ENCODE data around the gene SEMA3E. TPM values are rescaled to one million over a fixed set of nuclear protein-coding genes. Genes with fewer than 3 reads are reported as not detected.
A peak's percentile ranks its signal among the peaks of the same experiment; 100 is the strongest.

SEMA3E gene
- total and polyA plus RNA-seq, 10 of the 15 experiments (the other 5 are each of a cell fraction or from before 2014, with no cell fraction given), result 0.08 to 2.0 (median 0.82) TPM

DNA sequence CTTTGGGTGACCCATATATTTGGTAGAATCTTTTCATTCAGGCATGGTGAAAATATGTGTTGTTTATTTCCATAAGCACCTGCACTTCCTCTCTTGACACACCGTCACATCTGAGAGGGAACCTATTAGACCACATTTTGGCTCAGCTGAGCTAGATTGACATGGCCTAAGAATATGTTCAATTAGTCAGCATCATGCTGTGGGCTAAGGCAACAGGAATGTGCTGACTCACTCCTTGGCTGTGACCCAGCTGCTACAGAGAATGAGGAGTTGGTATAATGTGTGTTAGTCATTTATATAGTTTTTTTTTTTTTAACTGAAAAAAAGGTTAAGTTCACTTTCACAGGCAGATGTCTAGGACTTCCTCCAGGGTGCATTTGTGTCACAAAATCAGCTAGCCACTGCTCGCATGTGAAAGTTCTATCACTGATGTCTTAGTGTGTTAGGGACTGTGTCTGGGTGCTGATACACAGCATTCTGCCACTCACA lies 180.6 kb downstream of the SEMA3E start (continued):
- TF ChIP-seq, protein P1, sequence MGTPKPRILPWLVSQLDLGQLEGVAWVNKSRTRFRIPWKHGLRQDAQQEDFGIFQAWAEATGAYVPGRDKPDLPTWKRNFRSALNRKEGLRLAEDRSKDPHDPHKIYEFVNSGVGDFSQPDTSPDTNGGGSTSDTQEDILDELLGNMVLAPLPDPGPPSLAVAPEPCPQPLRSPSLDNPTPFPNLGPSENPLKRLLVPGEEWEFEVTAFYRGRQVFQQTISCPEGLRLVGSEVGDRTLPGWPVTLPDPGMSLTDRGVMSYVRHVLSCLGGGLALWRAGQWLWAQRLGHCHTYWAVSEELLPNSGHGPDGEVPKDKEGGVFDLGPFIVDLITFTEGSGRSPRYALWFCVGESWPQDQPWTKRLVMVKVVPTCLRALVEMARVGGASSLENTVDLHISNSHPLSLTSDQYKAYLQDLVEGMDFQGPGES (IDR thresholded peaks at IDR 0.05), result no peak
- TF ChIP-seq ATF2 (IDR thresholded peaks at IDR 0.05; ENCODE audit: low read length) (peak; percentile 80; the same call in 1 of the 2 replicates), MTA3 (IDR thresholded peaks at IDR 0.05; ENCODE audit: borderline replicate concordance, low read length) (no peak), NR2C1 (IDR thresholded peaks at IDR 0.05) (no peak), MYC (IDR thresholded peaks at IDR 0.05; ENCODE audit: insufficient read depth, insufficient read length, insufficient replicate concordance, low read length, severe bottlenecking) (no peak), RUNX3 (IDR thresholded peaks at IDR 0.05; ENCODE audit: low read length) (peak; percentile 77), CREB1 (IDR thresholded peaks at IDR 0.05; ENCODE audit: low read depth) (peak; percentile 21; the same call in 1 of the 2 replicates), BACH1 (IDR thresholded peaks at IDR 0.05; ENCODE audit: borderline replicate concordance) (peak; percentile 99), PKNOX1 (IDR thresholded peaks at IDR 0.05) (peak; percentile 93), RAD21 (IDR thresholded peaks at IDR 0.05; ENCODE audit: insufficient read depth, low read depth, low read length) (peak; percentile 38; the same call in 1 of the 2 replicates), BCL11A (IDR thresholded peaks at IDR 0.05; ENCODE audit: low read depth, low read length) (0 out of 2 replicates have a peak, but pooled peaks have one; percentile 56), ETV6 (conservative IDR thresholded peaks at IDR 0.05 in 1 of 2, IDR thresholded peaks at IDR 0.05 in 1 of 2; ENCODE audit: borderline replicate concordance in 1 of 2, low read depth in 1 of 2) (peak in 1 of 2 experiments; percentile 40; a peak in 1 of 4 replicates), CREM (IDR thresholded peaks at IDR 0.05; ENCODE audit: low read depth) (peak; percentile 41; the same call in 1 of the 2 replicates), CHD1 (IDR thresholded peaks at IDR 0.05; ENCODE audit: low read depth, low read length) (no peak), NFIC (IDR thresholded peaks at IDR 0.05; ENCODE audit: low read depth, low read length) (peak; percentile 64; the same call in 1 of the 2 replicates), EED (IDR thresholded peaks at IDR 0.05; ENCODE audit: low read depth) (peak; percentile 65; the same call in 1 of the 2 replicates), TBL1XR1 (IDR thresholded peaks at IDR 0.05; ENCODE audit: low read depth, low read length) (0 out of 2 replicates have a peak, but pooled peaks have one; percentile 56), CHD4 (IDR thresholded peaks at IDR 0.05) (no peak), POLR2A (IDR thresholded peaks at IDR 0.05; ENCODE audit: low read depth, low read length) (no peak), FOXM1 (IDR thresholded peaks at IDR 0.05; ENCODE audit: low read depth, low read length) (peak; percentile 45; the same call in 1 of the 2 replicates)

All from GM12878 (cell line).